ENCODE data around the gene PSMB7.

The PSMB7 gene

GRCh38 chr9:124303762-124304161, 111.5 kb downstream of the PSMB7 start:
- no peak for FAIRE-seq
- no peak for DNase-seq (ENCODE audit: low spot score)

Measured in urothelium cell line (cell line).